Measurements from ENCODE around the gene PEPD. TPM values are rescaled to one million over a fixed set of nuclear protein-coding genes. Genes with fewer than 3 reads are reported as not detected.

The PEPD gene
- total RNA-seq, 4 donors from 2014 or later, result 79.8 to 122 (median 94.8) TPM

DNA sequence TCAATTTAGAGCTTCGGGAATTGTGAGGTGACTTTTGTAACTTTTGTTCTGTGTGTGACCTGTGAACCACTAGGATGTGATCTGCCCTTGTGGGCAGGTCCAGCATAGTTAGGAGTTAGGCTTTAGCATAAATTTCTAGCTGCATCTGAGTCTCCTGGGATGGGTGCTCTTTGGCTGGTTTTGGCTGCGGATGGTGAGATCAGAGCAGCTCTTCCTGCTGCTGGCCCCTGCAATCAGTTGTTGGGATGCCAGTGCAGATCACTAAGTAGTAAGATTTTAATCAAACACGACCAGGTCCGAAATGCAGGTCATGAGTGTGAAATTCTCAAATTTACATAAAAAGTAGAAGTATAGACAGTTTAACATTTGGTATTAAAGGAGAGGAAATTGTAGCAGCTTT is 139.6 kb downstream of the PEPD start:
- peaks cover 0 to 37% (median 9%) of the 10 kb centered on the region in 4 donors for H3K4me1 ChIP-seq
- peaks cover 0 to 46% (median 0%) of the 10 kb centered on the region in 3 donors for H3K36me3 ChIP-seq
- TF ChIP-seq, protein P1, sequence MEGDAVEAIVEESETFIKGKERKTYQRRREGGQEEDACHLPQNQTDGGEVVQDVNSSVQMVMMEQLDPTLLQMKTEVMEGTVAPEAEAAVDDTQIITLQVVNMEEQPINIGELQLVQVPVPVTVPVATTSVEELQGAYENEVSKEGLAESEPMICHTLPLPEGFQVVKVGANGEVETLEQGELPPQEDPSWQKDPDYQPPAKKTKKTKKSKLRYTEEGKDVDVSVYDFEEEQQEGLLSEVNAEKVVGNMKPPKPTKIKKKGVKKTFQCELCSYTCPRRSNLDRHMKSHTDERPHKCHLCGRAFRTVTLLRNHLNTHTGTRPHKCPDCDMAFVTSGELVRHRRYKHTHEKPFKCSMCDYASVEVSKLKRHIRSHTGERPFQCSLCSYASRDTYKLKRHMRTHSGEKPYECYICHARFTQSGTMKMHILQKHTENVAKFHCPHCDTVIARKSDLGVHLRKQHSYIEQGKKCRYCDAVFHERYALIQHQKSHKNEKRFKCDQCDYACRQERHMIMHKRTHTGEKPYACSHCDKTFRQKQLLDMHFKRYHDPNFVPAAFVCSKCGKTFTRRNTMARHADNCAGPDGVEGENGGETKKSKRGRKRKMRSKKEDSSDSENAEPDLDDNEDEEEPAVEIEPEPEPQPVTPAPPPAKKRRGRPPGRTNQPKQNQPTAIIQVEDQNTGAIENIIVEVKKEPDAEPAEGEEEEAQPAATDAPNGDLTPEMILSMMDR (IDR thresholded peaks at IDR 0.05), result no peak
- H3K27ac ChIP-seq, result no peak overlapping the region
- no peak for DNase-seq (ENCODE audit: low spot score in 2 of 2)
- no peak overlapping the region for H3K4me3 ChIP-seq
- 91 to 95% methylated on average over 4 of the region's 4 CpGs for WGBS, 2 donors
- no peaks in the 10 kb centered on the region for H3K9me3 ChIP-seq
- H3K27me3 ChIP-seq, result no peaks in the 10 kb centered on the region

DNA sequence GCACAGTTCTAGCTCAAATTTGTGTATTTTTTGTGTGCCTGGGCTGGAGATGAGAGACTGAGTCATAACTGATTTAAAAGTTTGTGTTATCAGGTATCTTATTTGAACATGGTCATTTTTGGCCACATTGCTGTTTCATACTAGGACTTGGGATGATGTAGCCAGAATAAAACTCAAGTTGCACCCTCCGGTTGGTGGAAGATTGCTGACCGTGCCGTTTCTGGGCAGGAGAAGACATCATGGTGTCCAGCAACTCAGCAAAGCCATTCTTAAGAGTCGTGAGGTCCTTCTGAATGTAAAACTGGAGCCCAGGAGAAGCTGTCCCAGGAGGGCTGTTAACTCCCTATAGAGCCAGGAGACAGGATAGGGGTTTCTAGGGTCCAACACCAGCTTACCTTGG is 140.5 kb downstream of the PEPD start:
- DNase-seq (ENCODE audit: low spot score in 2 of 2), result no peak
- Histone ChIP-seq H3K27me3 (no peaks in the 10 kb centered on the region), H3K4me1 (peaks cover 0 to 46% (median 16%) of the 10 kb centered on the region in 4 donors), H3K36me3 (peaks cover 0 to 37% (median 0%) of the 10 kb centered on the region in 3 donors), H3K27ac (no peak overlapping the region), H3K9me3 (no peaks in the 10 kb centered on the region), H3K4me3 (no peak overlapping the region)
- WGBS, 2 donors, result 91 to 100% methylated on average over 4 of the region's 4 CpGs
- no peak for TF ChIP-seq POLR2A (IDR thresholded peaks at IDR 0.05)
- TF ChIP-seq, protein P1 (IDR thresholded peaks at IDR 0.05), result no peak
- TF ChIP-seq EP300 (IDR thresholded peaks at IDR 0.05), result no peak

DNA sequence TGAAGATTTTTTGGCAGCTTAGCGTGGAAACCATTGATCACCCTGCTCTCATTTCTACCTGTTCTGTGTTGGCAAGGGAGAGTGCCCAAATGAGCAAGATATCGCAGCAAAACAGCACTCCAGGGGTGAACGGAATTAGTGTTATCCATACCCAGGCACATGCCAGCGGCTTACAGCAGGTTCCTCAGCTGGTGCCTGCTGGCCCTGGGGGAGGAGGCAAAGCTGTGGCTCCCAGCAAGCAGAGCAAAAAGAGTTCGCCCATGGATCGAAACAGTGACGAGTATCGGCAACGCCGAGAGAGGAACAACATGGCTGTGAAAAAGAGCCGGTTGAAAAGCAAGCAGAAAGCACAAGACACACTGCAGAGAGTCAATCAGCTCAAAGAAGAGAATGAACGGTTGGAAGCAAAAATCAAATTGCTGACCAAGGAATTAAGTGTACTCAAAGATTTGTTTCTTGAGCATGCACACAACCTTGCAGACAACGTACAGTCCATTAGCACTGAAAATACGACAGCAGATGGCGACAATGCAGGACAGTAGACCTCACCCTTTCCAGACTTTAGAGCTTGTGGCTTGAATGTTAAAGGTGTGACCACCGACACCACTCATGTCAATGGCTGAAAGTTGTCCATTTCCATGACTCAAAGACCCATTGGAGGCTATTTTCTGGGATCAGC is 142.3 kb downstream of the PEPD start:
- TF ChIP-seq, protein P1 (IDR thresholded peaks at IDR 0.05), result no peak
- TF ChIP-seq EP300 (IDR thresholded peaks at IDR 0.05), result no peak
- no peak for TF ChIP-seq POLR2A (IDR thresholded peaks at IDR 0.05)
- 94 to 95% methylated on average over 16 of the region's 16 CpGs for WGBS, 2 donors
- Histone ChIP-seq H3K36me3 (peaks cover 0 to 26% (median 0%) of the 10 kb centered on the region in 3 donors), H3K27ac (no peak overlapping the region), H3K4me3 (no peak overlapping the region), H3K4me1 (peaks cover 0 to 59% (median 28%) of the 10 kb centered on the region in 4 donors), H3K27me3 (no peaks in the 10 kb centered on the region), H3K9me3 (no peaks in the 10 kb centered on the region)
- no peak for DNase-seq (ENCODE audit: low spot score in 2 of 2)

DNA sequence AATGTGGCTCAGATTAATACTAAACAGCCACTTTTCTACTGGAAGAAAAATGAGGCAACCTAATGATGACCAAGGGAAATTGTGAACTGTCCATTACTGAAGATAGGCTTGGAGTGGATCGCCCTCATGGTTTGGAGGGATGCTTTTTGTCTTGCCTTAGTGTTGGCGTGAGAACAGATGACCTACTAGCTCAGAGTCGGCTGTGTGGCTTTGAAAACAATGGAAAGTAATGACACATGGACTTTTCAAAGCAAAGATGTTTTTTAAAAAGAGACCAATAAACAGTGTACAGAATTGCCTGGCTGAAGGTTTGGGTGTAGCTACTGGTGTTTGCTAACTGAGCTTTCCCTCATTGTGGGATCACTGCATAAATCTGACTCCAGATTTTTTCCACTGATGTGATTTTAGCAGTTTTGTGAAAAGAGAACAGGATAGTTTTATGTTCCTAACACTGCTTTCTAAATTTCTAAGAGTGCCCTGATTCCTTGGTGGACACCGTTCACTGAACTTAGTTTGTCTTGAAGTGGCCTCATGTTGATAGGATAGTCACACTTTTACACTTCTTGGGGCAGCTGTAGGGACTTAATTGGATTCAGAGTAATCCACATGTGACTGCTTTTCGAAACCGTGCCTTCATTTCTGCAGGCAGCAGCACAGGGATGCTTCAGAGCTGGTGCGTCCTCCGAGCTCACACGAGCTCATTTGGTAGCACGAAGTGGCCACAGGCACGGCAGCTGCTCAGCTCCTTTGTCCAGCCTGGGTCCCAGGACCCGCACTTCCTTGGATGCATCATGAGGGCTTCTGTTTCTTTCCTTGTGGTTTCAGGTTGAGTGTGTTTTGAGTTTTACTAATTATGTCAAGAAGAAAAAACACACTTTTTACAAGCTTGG is 143.8 kb downstream of the PEPD start:
- 74 to 76% methylated on average over 12 of the region's 12 CpGs for WGBS, 2 donors
- no peak for DNase-seq (ENCODE audit: low spot score in 2 of 2)
- peaks cover 0 to 61% (median 28%) of the 10 kb centered on the region in 4 donors for H3K4me1 ChIP-seq
- H3K9me3 ChIP-seq, result no peaks in the 10 kb centered on the region
- peak overlapping the region in 3 of 4 donors; percentile 13 to 47 (median 34) for H3K27ac ChIP-seq
- H3K36me3 ChIP-seq, result peaks cover 0 to 18% (median 0%) of the 10 kb centered on the region in 3 donors
- no peak overlapping the region for H3K4me3 ChIP-seq
- no peaks in the 10 kb centered on the region for H3K27me3 ChIP-seq
- TF ChIP-seq EP300 (IDR thresholded peaks at IDR 0.05), result no peak
- no peak for TF ChIP-seq POLR2A (IDR thresholded peaks at IDR 0.05)
- TF ChIP-seq, protein P1 (IDR thresholded peaks at IDR 0.05), result no peak

Data from tibial nerve (tissue), 4 donors.